Measurements from ENCODE around the gene FFAR3.

Gene FFAR3

DNA sequence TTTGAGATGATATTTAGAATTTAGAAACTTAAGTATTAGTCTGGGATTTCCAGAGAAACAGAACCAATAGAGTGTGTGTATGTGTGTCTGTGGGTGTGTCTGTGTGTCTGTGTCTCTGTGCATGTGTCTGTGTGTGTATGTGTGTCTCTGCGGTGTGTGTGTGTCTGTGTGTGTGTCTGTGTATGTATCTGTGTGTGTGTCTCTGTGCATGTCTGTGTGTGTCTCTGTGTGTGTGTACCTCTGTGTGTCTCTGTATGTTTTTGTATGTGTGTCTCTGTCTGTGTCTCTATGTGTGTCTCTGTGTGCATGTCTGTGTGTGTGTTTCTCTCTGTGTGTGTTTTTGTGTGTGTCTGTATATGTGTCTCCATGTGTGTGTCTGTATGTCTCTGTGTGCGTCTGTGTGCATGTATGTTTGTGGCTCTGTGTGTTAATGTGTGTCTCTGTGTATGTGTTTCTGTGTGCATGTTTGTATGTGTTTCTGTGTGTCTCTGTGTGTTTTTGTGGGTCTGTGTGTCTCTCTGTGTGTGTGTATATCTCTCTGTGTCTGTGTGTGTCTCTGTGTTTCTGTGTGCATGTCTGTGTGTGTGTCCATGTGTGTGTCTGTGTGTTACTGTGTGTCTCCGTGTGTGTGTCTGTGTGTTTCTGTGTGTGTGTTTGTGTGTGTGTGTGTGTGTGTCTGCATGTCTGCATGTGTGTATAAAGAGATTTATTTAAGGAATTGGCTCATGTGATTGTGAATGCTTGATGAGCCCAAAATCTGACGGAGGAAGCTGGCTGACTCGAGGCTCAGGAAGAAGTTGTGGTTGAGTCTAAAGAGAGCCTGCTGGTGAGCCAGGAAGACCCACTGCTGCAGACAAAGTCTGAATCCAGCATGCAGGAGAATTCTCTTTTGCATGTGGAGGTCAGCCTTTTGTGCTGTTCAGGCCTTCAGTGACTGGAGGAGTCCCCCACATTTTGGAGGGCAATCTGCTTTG is 34.8 kb downstream of the FFAR3 start (continued):
- TF ChIP-seq, protein P1, sequence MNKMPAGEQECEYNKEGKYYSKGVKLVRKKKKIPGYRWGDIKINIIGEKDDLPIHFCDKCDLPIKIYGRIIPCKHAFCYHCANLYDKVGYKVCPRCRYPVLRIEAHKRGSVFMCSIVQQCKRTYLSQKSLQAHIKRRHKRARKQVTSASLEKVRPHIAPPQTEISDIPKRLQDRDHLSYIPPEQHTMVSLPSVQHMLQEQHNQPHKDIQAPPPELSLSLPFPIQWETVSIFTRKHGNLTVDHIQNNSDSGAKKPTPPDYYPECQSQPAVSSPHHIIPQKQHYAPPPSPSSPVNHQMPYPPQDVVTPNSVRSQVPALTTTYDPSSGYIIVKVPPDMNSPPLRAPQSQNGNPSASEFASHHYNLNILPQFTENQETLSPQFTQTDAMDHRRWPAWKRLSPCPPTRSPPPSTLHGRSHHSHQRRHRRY (tag by site-specific recombination; IDR thresholded peaks at IDR 0.05) = no peak
- 0 out of 2 replicates have a peak, but pooled peaks have one; percentile 43 for TF ChIP-seq ZNF157 (tag by site-specific recombination; IDR thresholded peaks at IDR 0.05)
- TF ChIP-seq ZNF266 (tag by site-specific recombination; IDR thresholded peaks at IDR 0.05; ENCODE audit: low read depth) = peak; percentile 35; the same call in 1 of the 2 replicates
- no peak for TF ChIP-seq ZNF626 (tag by site-specific recombination; IDR thresholded peaks at IDR 0.05)
- TF ChIP-seq KLF9 (tag by site-specific recombination; IDR thresholded peaks at IDR 0.05; ENCODE audit: low read depth) = no peak
- no peak for TF ChIP-seq ZBTB10 (tag by site-specific recombination; IDR thresholded peaks at IDR 0.05)
- TF ChIP-seq ZNF555 (tag by site-specific recombination; conservative IDR thresholded peaks at IDR 0.05) = no peak
- TF ChIP-seq, protein P2, sequence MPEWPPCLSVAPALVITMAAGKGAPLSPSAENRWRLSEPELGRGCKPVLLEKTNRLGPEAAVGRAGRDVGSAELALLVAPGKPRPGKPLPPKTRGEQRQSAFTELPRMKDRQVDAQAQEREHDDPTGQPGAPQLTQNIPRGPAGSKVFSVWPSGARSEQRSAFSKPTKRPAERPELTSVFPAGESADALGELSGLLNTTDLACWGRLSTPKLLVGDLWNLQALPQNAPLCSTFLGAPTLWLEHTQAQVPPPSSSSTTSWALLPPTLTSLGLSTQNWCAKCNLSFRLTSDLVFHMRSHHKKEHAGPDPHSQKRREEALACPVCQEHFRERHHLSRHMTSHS (tag by site-specific recombination; IDR thresholded peaks at IDR 0.05) = peak; percentile 42; the same call in 1 of the 2 replicates
- no peak for TF ChIP-seq ZNF274 (IDR thresholded peaks at IDR 0.05; ENCODE audit: low read length)
- TF ChIP-seq ZNF274 (tag by site-specific recombination; IDR thresholded peaks at IDR 0.05; ENCODE audit: borderline replicate concordance) = peak; percentile 72; the same call in 1 of the 2 replicates
- TF ChIP-seq, protein P3, sequence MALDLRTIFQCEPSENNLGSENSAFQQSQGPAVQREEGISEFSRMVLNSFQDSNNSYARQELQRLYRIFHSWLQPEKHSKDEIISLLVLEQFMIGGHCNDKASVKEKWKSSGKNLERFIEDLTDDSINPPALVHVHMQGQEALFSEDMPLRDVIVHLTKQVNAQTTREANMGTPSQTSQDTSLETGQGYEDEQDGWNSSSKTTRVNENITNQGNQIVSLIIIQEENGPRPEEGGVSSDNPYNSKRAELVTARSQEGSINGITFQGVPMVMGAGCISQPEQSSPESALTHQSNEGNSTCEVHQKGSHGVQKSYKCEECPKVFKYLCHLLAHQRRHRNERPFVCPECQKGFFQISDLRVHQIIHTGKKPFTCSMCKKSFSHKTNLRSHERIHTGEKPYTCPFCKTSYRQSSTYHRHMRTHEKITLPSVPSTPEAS (tag by site-specific recombination; IDR thresholded peaks at IDR 0.05) = peak; percentile 80
- 0 out of 2 replicates have a peak, but pooled peaks have one; percentile 10 for TF ChIP-seq ZNF548 (tag by site-specific recombination; IDR thresholded peaks at IDR 0.05)
- TF ChIP-seq ZNF133 (tag by site-specific recombination; IDR thresholded peaks at IDR 0.05) = no peak
- TF ChIP-seq ZNF138 (tag by site-specific recombination; IDR thresholded peaks at IDR 0.05; ENCODE audit: borderline replicate concordance) = no peak
- TF ChIP-seq ZNF132 (tag by site-specific recombination; IDR thresholded peaks at IDR 0.05; ENCODE audit: borderline replicate concordance) = no peak
- no peak for TF ChIP-seq ZNF558 (tag by site-specific recombination; IDR thresholded peaks at IDR 0.05)
- no peak for TF ChIP-seq KLF10 (tag by site-specific recombination; IDR thresholded peaks at IDR 0.05)
- TF ChIP-seq ZNF571 (tag by site-specific recombination; IDR thresholded peaks at IDR 0.05) = peak; percentile 92; the same call in 1 of the 2 replicates
- TF ChIP-seq ZNF776 (tag by site-specific recombination; IDR thresholded peaks at IDR 0.05; ENCODE audit: borderline replicate concordance) = 0 out of 2 replicates have a peak, but pooled peaks have one; percentile 49
- peak; percentile 5; the same call in 1 of the 2 replicates for TF ChIP-seq BCL6B (tag by site-specific recombination; IDR thresholded peaks at IDR 0.05)
- peak; percentile 66; the same call in 1 of the 2 replicates for TF ChIP-seq ZNF248 (tag by site-specific recombination; IDR thresholded peaks at IDR 0.05)
- TF ChIP-seq ZNF623 (tag by site-specific recombination; IDR thresholded peaks at IDR 0.05) = no peak
- TF ChIP-seq ZNF391 (tag by site-specific recombination; IDR thresholded peaks at IDR 0.05; ENCODE audit: borderline replicate concordance, low read depth) = no peak
- TF ChIP-seq KLF8 (tag by site-specific recombination; IDR thresholded peaks at IDR 0.05) = no peak
- TF ChIP-seq, protein P4, sequence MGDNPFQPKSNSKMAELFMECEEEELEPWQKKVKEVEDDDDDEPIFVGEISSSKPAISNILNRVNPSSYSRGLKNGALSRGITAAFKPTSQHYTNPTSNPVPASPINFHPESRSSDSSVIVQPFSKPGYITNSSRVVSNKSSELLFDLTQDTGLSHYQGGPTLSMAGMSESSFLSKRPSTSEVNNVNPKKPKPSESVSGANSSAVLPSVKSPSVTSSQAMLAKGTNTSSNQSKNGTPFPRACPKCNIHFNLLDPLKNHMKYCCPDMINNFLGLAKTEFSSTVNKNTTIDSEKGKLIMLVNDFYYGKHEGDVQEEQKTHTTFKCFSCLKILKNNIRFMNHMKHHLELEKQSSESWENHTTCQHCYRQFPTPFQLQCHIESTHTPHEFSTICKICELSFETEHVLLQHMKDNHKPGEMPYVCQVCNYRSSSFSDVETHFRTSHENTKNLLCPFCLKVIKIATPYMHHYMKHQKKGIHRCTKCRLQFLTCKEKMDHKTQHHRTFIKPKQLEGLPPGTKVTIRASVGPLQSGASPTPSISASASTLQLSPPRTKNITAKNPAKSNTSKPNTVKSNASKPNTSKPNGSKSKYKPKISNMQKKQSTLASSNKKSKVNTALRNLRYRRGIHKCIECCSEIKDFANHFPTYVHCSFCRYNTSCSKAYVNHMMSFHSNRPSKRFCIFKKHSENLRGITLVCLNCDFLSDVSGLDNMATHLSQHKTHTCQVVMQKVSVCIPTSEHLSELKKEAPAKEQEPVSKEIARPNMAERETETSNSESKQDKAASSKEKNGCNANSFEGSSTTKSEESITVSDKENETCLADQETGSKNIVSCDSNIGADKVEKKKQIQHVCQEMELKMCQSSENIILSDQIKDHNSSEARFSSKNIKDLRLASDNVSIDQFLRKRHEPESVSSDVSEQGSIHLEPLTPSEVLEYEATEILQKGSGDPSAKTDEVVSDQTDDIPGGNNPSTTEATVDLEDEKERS (tag by site-specific recombination; IDR thresholded peaks at IDR 0.05) = no peak
- no peak for TF ChIP-seq GLI2 (tag by site-specific recombination; IDR thresholded peaks at IDR 0.05; ENCODE audit: borderline replicate concordance, low read depth)
- TF ChIP-seq ZBTB20 (tag by site-specific recombination; IDR thresholded peaks at IDR 0.05) = peak; percentile 28; the same call in 1 of the 2 replicates
- no peak for TF ChIP-seq GLI4 (tag by site-specific recombination; IDR thresholded peaks at IDR 0.05)

Measured in HEK293 (cell line).